Astrocyte (in vitro differentiated cells and primary cell): Measurements from ENCODE around the gene AMDHD2. TPM values are rescaled to one million over a fixed set of nuclear protein-coding genes. Genes with fewer than 3 reads are reported as not detected.

Source experiments
- DNase-seq: peaks from one replicate; pipeline ENCODE4 v3.0.0-alpha.2; 2010; ENCODE audit warnings: low read depth
- FAIRE-seq: peaks from 2 replicates; lab custom pipeline; 2011; peaks lifted over from hg19 to GRCh38; lab: Jason Lieb, UNC
- H2AFZ ChIP-seq: 2 replicates; pipeline ENCODE4 v1.6.0; 2012; ENCODE audit warnings: low read depth, low read length, inconsistent platforms
- H3K27ac ChIP-seq: 2 replicates; pipeline ENCODE4 v1.5.1; 2011; ENCODE audit warnings: low read depth, low read length, inconsistent platforms
- H3K27me3 ChIP-seq: 2 replicates; pipeline ENCODE4 v1.6.0; 2011; ENCODE audit warnings: low read length, inconsistent platforms; ENCODE audit not compliant: insufficient read depth
- H3K36me3 ChIP-seq: 2 replicates; pipeline ENCODE4 v1.5.1; 2011; ENCODE audit warnings: low read length, inconsistent platforms; ENCODE audit not compliant: insufficient read depth
- H3K4me1 ChIP-seq: 2 replicates; pipeline ENCODE4 v1.5.1; 2011; ENCODE audit warnings: low read length, inconsistent platforms; ENCODE audit not compliant: insufficient read depth
- H3K4me2 ChIP-seq: 2 replicates; pipeline ENCODE4 v1.6.0; 2012; ENCODE audit warnings: low read length, inconsistent platforms
- H3K4me3 ChIP-seq: 2 replicates; pipeline ENCODE4 v1.5.1; 2011; ENCODE audit warnings: low read depth, mild to moderate bottlenecking, low read length, inconsistent platforms; ENCODE audit not compliant: insufficient read depth
- H3K79me2 ChIP-seq: 2 replicates; pipeline ENCODE4 v1.6.0; 2012; ENCODE audit warnings: mild to moderate bottlenecking, low read length, inconsistent platforms; ENCODE audit not compliant: insufficient read depth
- H3K9ac ChIP-seq: 2 replicates; pipeline ENCODE4 v1.6.0; 2012; ENCODE audit warnings: mild to moderate bottlenecking, low read length, inconsistent platforms
- H3K9me3 ChIP-seq: 2 replicates; pipeline ENCODE4 v1.5.1; 2012; ENCODE audit warnings: low read depth, mild to moderate bottlenecking, low read length, inconsistent platforms; ENCODE audit not compliant: insufficient read depth
- H4K20me1 ChIP-seq: 2 replicates; pipeline ENCODE4 v1.6.0; 2012; ENCODE audit warnings: low read length, inconsistent platforms; ENCODE audit not compliant: insufficient read depth
- H3K27ac Mint-ChIP-seq: one replicate; pipeline ENCODE4 v1.8.0; 2021; ENCODE audit warnings: mild to moderate bottlenecking, mixed read lengths; ENCODE audit not compliant: unreplicated experiment
- H3K27me3 Mint-ChIP-seq: one replicate; pipeline ENCODE4 v1.8.0; 2021; ENCODE audit warnings: low read depth, mixed read lengths; ENCODE audit not compliant: unreplicated experiment
- H3K36me3 Mint-ChIP-seq: one replicate; pipeline ENCODE4 v1.8.0; 2021; ENCODE audit warnings: low read depth, mixed read lengths; ENCODE audit not compliant: unreplicated experiment
- H3K4me1 Mint-ChIP-seq: one replicate; pipeline ENCODE4 v1.8.0; 2021; ENCODE audit warnings: low read depth, mixed read lengths; ENCODE audit not compliant: unreplicated experiment
- H3K4me3 Mint-ChIP-seq: one replicate; pipeline ENCODE4 v1.8.0; 2021; ENCODE audit warnings: mild to moderate bottlenecking, moderate library complexity, mixed read lengths; ENCODE audit not compliant: unreplicated experiment
- H3K9me3 Mint-ChIP-seq: one replicate; pipeline ENCODE4 v1.8.0; 2021; ENCODE audit warnings: mild to moderate bottlenecking, mixed read lengths; ENCODE audit not compliant: unreplicated experiment
- EZH2 ChIP-seq: IDR thresholded peaks from 2 replicates; pipeline ENCODE4 v1.6.1; 2012; ENCODE audit warnings: mild to moderate bottlenecking, low read length, inconsistent platforms; ENCODE audit not compliant: insufficient read depth
- total RNA-seq: library from RNA; stranded (reverse); gene quantifications from 2 replicates; pipeline ENCODE4 v1.2.1, GENCODE V29; 2021
- TF ChIP-seq, protein P1 (sequence below): IDR thresholded peaks from 2 replicates; pipeline ENCODE4 v1.5.1; 2011; ENCODE audit warnings: low read depth, mild to moderate bottlenecking, inconsistent platforms, low read length, moderate library complexity; ENCODE audit not compliant: insufficient read depth

AMDHD2 gene
- total RNA-seq, 1 donor from 2014 or later: 32.3 TPM

DNA sequence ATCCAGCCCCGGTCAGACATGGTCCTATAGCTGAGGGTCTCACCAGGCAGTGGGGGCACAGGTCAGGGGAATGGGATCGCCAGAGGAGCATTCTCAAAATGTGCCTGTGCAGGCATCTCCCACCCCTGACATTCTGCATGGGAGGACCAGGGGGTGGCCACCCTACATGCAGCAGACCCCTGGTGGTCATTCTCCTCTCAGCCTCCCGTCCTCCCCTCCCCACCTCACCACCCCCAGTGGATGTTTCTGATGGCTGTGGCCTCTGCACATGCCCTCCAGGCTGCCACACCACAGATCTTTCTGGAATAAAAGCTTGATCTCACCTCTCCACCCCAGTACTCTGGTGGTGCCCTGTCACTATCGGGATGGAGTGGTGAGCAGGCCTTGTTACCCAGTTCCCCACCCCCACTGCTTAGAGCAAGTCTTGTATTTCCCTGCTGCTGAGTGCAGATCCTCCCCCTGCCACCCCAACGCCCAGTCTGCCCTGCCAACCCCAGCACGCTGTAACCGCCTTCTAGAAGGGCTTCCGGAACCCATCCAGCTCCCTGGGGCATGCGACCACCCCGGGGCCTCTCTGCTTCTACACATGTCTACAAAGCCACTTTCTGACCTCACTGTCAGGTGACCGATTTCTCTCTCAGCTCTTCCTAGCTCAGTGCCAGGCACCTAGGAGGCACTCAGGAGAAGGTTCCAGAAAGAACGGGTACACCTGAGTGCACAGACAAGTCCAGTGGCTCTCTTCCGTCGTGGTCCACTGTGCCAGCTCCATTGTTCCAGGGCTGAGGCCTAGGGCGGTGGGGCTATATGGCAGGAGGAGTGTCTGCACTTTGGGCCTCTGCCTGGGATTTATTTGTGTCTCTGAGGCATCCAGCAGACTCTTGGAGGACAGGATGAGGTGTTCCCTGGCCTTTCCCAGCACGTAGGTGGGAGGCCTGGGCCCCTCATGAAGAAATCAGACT, 36.0 kb upstream of the AMDHD2 start:
- H3K9me3 ChIP-seq: no peaks in the 10 kb centered on the region
- H3K79me2 ChIP-seq: peaks cover 6% of the 10 kb centered on the region
- TF ChIP-seq EZH2: no peak
- TF ChIP-seq, protein P1, sequence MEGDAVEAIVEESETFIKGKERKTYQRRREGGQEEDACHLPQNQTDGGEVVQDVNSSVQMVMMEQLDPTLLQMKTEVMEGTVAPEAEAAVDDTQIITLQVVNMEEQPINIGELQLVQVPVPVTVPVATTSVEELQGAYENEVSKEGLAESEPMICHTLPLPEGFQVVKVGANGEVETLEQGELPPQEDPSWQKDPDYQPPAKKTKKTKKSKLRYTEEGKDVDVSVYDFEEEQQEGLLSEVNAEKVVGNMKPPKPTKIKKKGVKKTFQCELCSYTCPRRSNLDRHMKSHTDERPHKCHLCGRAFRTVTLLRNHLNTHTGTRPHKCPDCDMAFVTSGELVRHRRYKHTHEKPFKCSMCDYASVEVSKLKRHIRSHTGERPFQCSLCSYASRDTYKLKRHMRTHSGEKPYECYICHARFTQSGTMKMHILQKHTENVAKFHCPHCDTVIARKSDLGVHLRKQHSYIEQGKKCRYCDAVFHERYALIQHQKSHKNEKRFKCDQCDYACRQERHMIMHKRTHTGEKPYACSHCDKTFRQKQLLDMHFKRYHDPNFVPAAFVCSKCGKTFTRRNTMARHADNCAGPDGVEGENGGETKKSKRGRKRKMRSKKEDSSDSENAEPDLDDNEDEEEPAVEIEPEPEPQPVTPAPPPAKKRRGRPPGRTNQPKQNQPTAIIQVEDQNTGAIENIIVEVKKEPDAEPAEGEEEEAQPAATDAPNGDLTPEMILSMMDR: no peak
- H3K36me3 Mint-ChIP-seq: peaks cover 19% of the 10 kb centered on the region
- peaks cover 15% of the 10 kb centered on the region for H3K27me3 Mint-ChIP-seq
- no peak overlapping the region for H3K9ac ChIP-seq
- H3K4me1 Mint-ChIP-seq: peaks cover 5% of the 10 kb centered on the region
- FAIRE-seq: no peak
- no peaks in the 10 kb centered on the region for H3K36me3 ChIP-seq
- H4K20me1 ChIP-seq: peaks cover 76% of the 10 kb centered on the region
- H3K4me3 Mint-ChIP-seq: peak overlapping the region; percentile 22
- H2AFZ ChIP-seq: no peak overlapping the region
- H3K4me2 ChIP-seq: no peak overlapping the region
- no peak overlapping the region for H3K27ac ChIP-seq
- no peak overlapping the region for H3K27ac Mint-ChIP-seq
- no peak overlapping the region for H3K4me3 ChIP-seq
- DNase-seq: no peak
- peaks cover 12% of the 10 kb centered on the region for H3K4me1 ChIP-seq
- H3K9me3 Mint-ChIP-seq: no peaks in the 10 kb centered on the region
- no peaks in the 10 kb centered on the region for H3K27me3 ChIP-seq

GRCh38 chr16:2484898-2485508, 35.2 kb upstream of the AMDHD2 start:
- H3K79me2 ChIP-seq: peaks cover 3% of the 10 kb centered on the region
- peaks cover 15% of the 10 kb centered on the region for H3K27me3 Mint-ChIP-seq

More at GRCh38 chr16:2484898-2485508, 35.2 kb upstream of the AMDHD2 start:
- H3K4me1 Mint-ChIP-seq: peaks cover 5% of the 10 kb centered on the region
- Histone ChIP-seq H3K27me3 (no peaks in the 10 kb centered on the region), H3K9me3 (no peaks in the 10 kb centered on the region), H3K9ac (no peak overlapping the region), H3K4me2 (no peak overlapping the region), H3K4me3 (no peak overlapping the region), H4K20me1 (peaks cover 78% of the 10 kb centered on the region), H2AFZ (no peak overlapping the region), H3K4me1 (peaks cover 12% of the 10 kb centered on the region), H3K36me3 (no peaks in the 10 kb centered on the region), H3K27ac (no peak overlapping the region)
- FAIRE-seq (no peak), DNase-seq (no peak)
- H3K27ac Mint-ChIP-seq: no peak overlapping the region
- peaks cover 21% of the 10 kb centered on the region for H3K36me3 Mint-ChIP-seq
- H3K9me3 Mint-ChIP-seq: no peaks in the 10 kb centered on the region
- H3K4me3 Mint-ChIP-seq: no peak overlapping the region
- TF ChIP-seq, protein P1: no peak
- TF ChIP-seq EZH2: no peak
